Left colon (tissue), 2 donors: ENCODE measurements around the gene PNPLA6. TPM values are rescaled to one million over a fixed set of nuclear protein-coding genes. Genes with fewer than 3 reads are reported as not detected.

ENCODE experiments used
- ATAC-seq: fragments of 200-7000 bp; cut with Tn5 transposase; one replicate; pipeline ENCODE4 v1.9.1; 2020; ENCODE audit warnings: mild to moderate bottlenecking, moderate library complexity
- DNase-seq, 2 donors: peaks; one replicate each; pipeline ENCODE4 v3.0.0-alpha.2; 2020
- intact Hi-C, 2 donors: fragments of 100-400 bp; cut with DNase I in 1 of 2; cut with micrococcal nuclease in 1 of 2; formaldehyde crosslinking; loops; one replicate each; pipeline versions ENCODE4 v1.11.2 to v1.14.0; 2022; cut with DNase I, micrococcal nuclease
- total RNA-seq, 2 donors: library from RNA; stranded (reverse); fragmentation: NEBNext Ultra II Directional; extraction: Animal tissue kit (Norgen Biotek cat#: 25700); gene quantifications; one replicate each; pipeline ENCODE4 v1.2.1, GENCODE V29; 2021
- donor health status: DM: no; HTN: no; CAD: no.
- donor health status: DM: yes; HTN: yes; CAD: no.

Gene PNPLA6
- total RNA-seq, 2 donors from 2014 or later: 87.8 to 107 TPM

DNA sequence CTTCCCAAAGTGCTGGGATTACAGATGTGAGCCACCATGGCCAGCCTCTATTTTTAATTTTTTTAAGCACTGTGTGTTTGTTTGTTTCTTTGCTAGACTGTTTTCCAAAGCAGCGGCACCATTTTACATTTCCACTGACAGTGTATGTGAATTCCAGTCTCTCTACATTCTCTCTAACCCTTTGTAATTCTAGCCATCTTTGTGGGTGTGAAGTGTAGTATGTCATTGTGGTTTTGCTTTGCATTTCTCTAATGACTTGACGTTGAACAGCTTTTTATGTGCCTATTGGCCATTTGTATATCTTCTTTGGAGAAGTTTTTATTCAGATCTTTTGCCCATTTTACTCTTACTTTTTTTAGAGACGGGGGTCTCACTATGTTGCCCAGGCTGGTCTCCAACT, 11.6 kb downstream of the PNPLA6 start:
- no peak for ATAC-seq
- DNase-seq: no peak
- intact Hi-C loops: no loop called here

DNA sequence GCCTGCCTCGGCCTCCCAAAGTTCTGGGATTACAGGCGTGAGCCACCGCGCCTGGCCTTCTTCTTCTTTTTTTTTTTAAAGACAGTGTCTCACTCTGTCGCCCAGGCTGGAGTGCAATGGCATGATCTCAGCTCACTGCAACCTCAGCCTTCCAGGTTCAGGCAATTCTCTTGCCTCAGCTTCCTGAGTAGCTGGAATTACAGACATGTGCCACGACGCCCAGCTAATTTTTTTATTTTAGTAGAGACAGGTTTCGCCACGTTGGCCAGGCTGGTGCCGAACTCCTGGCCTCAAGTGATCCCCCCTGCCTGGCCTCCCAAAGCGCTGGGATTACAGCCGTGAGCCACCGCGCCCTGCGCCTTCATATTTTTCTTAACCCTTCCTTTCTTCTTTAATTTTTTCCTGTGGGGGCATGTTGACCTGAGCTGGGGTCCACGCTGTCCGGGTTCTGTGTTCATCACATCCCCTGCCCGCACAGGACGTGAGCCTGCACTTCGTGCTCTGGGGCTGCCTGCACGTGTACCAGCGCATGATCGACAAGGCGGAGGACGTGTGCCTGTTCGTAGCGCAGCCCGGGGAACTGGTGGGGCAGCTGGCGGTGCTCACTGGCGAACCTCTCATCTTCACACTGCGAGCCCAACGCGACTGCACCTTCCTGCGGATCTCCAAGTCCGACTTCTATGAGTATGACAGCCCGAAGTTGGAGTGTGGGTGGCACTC, 14.1 kb downstream of the PNPLA6 start:
- ATAC-seq: no peak
- intact Hi-C loops: no loop called here
- DNase-seq: no peak

DNA sequence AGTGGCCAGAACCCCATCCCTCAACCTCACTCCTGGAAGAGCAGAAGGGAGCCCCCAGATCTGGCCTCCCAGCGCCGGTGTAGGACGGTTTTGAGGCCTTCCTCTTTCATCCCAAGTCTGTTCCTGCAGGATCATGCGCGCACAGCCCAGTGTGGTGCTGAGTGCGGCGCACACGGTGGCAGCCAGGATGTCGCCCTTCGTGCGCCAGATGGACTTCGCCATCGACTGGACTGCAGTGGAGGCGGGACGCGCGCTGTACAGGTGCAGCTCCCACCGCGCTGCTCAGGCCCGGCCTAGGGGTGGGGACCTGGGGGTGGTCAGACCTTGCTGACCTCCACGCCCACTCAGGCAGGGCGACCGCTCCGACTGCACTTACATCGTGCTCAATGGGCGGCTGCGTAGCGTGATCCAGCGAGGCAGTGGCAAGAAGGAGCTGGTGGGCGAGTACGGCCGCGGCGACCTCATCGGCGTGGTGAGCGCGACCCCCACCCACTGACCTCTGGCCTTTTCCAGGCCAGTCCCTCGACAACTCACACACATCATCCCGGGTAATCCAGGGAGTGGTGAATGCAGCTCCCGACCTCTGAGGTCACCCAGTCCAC, 14.8 kb downstream of the PNPLA6 start:
- DNase-seq (no peak), ATAC-seq (no peak)
- intact Hi-C loops: no loop called here

DNA sequence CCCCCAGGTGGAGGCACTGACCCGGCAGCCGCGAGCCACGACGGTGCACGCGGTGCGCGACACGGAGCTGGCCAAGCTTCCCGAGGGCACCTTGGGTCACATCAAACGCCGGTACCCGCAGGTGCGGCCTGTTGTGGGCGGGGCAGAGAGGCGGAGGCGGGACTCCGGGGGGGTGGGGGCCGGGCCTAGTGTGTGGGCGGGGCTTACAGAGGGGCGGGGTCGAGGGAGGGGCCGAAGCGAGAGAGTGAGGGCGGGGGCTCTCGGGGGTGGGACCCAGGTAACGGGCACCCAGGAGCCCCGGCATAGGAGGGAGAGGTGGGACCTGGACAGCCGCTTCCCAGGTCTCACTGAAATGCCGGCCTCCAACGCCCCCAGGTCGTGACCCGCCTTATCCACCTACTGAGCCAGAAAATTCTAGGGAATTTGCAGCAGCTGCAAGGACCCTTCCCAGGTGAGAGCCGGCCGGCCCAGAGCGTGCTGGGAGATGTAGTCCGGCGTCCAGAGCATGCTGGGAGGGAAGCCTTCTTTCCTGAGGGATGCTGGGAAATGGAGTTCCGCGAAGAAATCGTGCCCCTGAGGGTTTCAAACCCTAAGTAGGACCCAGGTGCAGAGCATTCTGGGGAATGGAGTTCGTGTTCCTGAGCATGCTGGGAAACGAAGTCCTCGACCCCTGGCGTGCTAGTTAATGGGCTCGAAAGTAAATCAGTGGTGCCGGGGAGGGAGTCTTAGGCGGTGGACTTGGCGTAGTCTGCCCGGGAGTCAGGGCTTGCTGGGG, 15.7 kb downstream of the PNPLA6 start:
- ATAC-seq (peak; percentile 89), DNase-seq (peak; percentile 81 to 83)
- intact Hi-C loops: no loop called here

DNA sequence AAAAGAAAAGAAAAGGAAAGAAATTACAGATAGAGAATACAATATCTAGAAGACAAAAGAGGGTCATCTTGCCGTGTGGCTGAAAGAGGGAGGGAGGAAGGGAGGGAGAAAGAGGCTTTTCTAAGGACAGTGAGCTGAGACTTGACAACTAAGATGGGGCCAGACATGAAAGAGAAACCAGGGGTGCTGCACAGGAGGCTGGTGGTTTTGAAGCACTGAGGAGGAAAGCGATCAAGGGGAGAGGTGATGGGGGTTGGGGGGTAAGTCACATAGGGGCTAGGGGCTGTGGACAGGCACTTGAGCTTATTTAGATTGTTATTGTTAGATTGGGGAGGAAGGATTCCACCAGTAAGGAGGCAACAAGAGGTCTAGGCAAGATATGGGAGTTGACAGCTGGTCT, 17.3 kb downstream of the PNPLA6 start:
- intact Hi-C loops: no loop called here
- ATAC-seq (no peak), DNase-seq (no peak)

DNA sequence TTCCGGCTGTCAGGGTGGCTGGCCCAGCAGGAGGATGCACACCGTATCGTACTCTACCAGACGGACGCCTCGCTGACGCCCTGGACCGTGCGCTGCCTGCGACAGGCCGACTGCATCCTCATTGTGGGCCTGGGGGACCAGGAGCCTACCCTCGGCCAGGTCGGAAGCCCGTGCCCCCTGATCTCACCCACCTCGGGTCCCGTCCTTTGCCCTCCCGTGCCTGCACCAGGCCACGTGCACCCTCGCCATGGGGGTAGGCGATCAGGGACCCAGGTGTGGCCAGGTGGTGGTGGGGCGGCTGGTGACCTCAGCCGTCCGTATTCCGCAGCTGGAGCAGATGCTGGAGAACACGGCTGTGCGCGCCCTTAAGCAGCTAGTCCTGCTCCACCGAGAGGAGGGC, 19.0 kb downstream of the PNPLA6 start:
- ATAC-seq: no peak
- intact Hi-C loops: no loop called here
- DNase-seq: no peak

DNA sequence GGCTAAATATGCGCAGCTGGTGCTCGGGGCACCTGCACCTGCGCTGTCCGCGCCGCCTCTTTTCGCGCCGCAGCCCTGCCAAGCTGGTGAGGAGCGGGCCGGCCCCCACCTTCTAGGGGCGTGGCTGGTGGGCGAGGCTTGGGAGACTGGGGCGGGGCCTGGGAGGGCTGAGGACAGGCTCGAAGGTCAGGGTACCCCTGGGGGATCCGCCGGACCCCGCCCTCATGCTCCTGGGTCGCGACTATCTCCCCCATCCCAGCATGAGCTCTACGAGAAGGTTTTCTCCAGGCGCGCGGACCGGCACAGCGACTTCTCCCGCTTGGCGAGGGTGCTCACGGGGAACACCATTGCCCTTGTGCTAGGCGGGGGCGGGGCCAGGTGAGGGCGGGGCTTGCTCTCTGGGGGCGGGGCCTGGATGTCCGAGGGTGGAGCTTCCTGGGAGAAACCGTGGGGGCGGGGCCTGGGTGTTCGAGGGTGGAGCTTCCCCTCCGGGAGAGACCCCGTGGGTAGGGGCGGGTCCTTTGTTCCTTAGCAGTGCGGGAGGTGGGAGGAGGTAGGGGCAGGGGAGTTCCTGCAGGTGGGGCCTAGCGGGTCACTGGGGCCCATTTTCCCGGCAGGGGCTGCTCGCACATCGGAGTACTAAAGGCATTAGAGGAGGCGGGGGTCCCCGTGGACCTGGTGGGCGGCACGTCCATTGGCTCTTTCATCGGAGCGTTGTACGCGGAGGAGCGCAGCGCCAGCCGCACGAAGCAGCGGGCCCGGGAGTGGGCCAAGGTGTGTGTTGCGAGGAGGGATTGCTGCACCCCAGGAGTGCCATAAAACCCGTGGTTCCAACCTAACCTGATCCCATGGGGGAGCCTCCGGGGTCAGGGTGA, 19.7 kb downstream of the PNPLA6 start:
- no peak for ATAC-seq
- intact Hi-C loops: no loop called here
- peak in 1 of 2 donors; percentile 34 for DNase-seq

DNA sequence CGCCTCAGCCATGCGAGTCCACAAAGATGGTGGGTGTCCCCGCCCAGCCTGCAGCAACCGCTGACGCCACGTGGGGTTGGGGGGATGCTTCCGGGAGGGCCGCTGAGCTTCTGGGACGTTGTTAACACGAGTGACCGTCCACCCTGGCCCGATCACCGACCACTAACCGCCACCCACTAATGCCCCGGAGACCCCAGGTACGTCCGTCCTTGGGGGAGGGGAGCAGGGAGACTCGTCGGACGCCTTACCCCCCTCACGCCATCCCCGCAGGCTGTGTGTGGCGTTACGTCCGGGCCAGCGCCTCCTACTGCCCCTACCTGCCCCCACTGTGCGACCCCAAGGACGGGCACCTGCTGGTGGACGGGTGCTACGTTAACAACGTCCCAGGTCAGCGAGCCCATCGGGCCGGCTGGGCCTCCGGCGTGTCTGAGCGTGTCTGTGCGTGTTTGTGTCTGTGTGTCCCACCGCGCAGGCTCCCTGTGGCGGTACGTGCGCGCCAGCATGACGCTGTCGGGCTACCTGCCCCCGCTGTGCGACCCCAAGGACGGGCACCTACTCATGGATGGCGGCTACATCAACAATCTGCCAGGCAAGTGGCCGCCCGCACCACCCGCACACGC, 21.3 kb downstream of the PNPLA6 start:
- DNase-seq (no peak), ATAC-seq (no peak)
- intact Hi-C loops: no loop called here

DNA sequence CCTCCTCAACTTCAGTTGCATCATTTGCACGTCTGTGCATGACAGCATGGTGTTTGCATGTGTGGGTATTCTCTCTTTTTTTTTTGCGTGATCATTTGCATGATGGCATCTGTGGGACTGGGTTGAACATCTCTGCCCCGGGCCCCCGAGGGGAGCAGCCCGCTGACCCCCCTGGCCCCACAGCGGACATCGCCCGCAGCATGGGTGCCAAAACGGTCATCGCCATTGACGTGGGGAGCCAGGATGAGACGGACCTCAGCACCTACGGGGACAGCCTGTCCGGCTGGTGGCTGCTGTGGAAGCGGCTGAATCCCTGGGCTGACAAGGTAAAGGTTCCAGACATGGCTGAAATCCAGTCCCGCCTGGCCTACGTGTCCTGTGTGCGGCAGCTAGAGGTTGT, 23.1 kb downstream of the PNPLA6 start:
- intact Hi-C loops: no loop called here
- no peak for ATAC-seq

DNA sequence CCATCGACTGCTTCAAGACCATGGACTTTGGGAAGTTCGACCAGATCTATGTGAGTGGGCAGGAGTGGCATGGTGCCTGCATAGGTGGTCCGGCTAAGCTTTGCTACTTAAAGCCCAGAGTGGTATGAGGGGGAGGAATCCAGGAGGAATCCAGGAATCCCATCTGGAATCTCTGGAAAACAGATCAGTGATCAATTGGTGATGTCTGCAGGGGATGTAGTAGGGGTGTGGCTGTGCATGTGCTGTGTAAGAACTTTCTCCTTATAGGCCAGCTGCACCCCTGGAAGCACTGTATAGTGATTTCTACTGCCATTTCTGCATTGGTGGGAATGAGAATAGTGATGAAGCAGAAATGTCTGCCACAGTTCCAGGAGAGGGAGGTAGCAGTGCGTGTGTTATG, 23.6 kb downstream of the PNPLA6 start:
- no peak for DNase-seq
- no peak for ATAC-seq
- intact Hi-C loops: no loop called here

More for the DNA sequence above, 23.1 kb downstream of the PNPLA6 start:
- DNase-seq: no peak

DNA sequence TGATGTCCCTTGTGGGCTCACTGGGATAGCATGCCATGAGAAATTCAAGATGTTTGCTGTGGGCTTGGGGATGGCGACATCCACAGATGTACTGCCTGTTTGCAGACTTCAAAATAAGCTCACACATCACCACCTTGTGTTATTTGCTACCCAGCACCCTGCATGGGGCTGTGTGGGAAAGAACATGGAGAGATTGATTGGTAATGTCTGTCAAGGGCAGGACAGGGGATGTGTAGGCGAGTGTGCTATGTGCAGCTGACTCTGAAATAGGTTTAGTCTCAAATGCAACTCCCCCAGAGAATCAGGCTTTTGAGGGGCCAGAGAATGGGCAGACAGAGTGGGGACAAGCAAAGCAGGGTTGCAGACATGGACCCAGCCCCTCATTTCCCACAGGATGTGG, 24.7 kb downstream of the PNPLA6 start:
- DNase-seq (no peak), ATAC-seq (no peak)
- intact Hi-C loops: loop anchor here in 1 of 2 donors (10.0 kb wide), 1 partner anchor 245 kb away; no protein-coding TSS in a partner anchor

DNA sequence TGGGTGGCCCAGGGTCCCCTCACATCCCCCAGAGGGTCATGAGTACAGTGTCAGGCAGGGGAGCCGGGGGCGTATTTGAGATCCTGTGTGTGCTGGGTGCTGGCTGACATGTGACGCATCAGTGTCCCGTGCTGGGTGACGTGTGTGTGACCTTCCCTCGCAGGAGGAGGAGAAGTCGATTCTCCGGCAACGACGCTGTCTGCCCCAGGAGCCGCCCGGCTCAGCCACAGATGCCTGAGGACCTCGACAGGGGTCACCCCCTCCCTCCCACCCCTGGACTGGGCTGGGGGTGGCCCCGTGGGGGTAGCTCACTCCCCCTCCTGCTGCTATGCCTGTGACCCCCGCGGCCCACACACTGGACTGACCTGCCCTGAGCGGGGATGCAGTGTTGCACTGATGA, 25.8 kb downstream of the PNPLA6 start:
- ATAC-seq: no peak
- intact Hi-C loops: loop anchor here in 1 of 2 donors (10.0 kb wide), 1 partner anchor 243 kb away; no protein-coding TSS in a partner anchor
- DNase-seq: no peak

DNA sequence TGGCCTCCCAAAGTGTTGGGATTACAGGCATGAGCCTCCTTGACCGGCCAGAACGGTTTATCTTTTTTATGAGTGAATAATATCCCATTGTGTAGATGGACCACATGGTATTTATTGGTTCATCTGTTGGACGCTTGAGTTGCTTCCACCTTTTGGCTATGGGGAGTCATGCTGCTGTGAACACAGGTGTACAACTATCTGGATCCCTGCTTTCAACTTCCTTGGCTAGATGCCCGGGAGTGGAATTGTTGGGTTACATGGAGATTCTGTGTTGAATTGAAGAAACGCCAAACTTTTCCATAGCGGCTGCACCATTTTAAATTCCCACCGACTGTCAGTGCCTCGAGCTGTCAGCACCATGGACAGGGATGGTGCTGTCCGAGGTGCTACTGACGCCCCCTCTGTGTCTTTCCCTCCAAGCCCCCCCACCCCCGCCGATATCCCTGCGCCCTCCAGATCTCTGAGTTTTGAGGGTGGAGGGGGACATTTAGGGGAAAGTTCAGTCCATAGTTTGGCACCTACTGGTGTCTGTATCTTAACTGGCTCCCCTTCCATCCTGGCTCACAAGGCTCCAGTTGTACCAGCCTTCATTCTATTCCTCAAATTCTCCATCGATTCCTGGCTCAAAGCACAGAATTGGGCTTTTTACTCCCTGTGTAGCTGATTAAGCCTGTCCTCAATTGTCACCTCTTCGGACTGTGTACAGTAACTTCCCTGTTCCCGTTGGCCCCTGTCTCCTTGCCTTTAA, 27.3 kb downstream of the PNPLA6 start:
- ATAC-seq (no peak), DNase-seq (no peak)
- intact Hi-C loops: loop anchor here in 1 of 2 donors (10.0 kb wide), 1 partner anchor 242 kb away; no protein-coding TSS in a partner anchor

DNA sequence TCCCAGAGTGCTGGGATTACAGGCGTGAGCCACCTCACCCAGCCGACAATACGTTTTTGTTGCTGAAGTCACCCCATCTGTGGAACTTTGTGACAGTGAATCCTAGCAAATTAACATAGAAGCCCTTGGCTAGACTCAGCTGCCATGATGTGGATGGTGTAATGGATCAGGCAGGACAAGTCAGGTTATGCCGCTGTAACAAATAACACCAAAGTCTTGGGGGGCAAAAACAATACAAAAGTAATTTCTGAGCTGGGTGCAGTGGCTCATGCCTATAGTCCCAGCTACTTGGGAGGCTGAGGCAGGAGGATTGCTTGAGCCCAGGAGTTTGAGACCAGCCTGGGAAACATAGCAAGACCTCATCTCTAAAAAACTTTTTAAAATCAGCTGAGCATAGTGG, 29.3 kb downstream of the PNPLA6 start:
- ATAC-seq: no peak

DNA sequence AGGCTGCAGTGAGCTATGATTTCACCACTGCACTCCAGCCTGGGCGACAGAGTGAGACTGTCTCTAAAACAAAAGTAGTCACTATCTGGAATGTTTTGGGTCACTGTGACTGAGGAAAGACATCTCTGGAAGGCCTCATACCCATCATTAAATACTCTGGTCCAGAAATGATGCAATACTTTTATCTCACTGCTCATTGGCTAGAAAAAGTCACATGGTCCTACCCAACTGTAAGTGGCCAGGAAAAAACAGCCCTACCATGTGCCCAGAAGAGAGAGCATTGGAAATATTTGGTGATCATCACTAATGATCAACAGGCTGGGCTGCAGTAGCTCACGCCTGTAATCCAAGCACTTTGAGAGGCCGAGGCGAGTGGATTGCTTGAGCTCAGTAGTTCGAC, 29.8 kb downstream of the PNPLA6 start:
- intact Hi-C loops: loop anchor here in 1 of 2 donors (10.0 kb wide), 1 partner anchor 239 kb away; no protein-coding TSS in a partner anchor
- no peak for DNase-seq
- no peak for ATAC-seq

More for the DNA sequence above, 29.3 kb downstream of the PNPLA6 start:
- no peak for DNase-seq
- intact Hi-C loops: loop anchor here in 1 of 2 donors (10.0 kb wide), 1 partner anchor 240 kb away; no protein-coding TSS in a partner anchor

DNA sequence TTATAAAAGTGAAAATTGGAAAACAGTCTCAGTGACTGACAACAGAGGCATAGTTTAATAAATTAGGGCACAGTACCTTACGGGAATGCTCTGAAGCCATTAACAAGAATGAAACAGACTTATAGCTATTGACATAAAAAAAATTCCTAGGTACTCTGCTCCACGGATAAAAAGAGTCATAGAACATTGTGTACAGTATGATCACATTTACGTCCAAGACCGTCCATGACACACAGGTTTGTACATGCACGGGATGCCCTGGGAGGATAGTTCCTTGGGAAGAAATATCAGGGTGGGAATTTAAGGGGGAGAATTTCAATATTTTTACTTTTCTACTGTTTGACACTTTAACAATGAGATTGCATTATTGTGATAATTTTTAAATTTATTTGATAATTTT, 35.2 kb downstream of the PNPLA6 start:
- intact Hi-C loops: no loop called here
- no peak for DNase-seq
- ATAC-seq: no peak

DNA sequence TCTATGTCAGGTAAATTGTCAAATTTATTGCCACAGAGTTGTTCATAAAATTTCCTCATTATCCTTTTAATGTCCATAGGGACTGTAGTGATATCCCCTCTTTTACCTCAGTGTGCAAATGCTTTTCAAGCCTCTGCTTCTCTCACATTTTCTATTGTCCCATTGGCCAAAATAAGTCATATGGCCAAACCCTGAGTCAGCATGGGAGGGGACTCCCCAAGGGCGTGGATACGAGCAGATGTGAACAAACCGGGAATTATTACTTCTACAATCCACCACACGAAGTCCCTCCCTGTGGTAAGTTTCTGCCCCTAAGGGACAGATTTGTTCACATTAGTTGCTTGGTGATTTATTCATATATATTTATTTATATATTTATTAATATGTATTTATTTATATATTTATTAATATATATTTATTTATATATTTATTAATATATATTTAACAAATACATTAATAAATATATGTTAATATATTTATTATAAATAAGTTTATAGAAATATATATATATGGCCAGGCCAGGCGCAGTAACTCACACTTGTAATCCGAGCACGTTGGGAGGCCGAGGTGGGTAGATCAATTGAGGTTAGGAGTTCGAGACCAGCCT, 40.0 kb downstream of the PNPLA6 start:
- ATAC-seq: peak; percentile 78
- DNase-seq: no peak
- intact Hi-C loops: no loop called here
